Activated CD4-positive, CD25-positive, alpha-beta regulatory T cell treated with anti-CD3 and anti-CD28 coated beads, Interleukin-2, amount 50 U/mL, for 16 hours (primary cell): ENCODE data around the gene NKD1.
"Not testable (repeated sequence)": the region's sequence is repeated elsewhere in the genome, so short reads cannot be mapped to it uniquely, and the experiment has no call there.

Experiments
- DNase-seq: peaks from one replicate; pipeline ENCODE4 v3.0.0-alpha.2; 2020; ENCODE audit warnings: low read depth, low spot score

NKD1 gene

GRCh38 chr16:50578137-50578536 lies 29.9 kb downstream of the NKD1 start:
- no peak for DNase-seq

GRCh38 chr16:50579373-50579772 lies 31.2 kb downstream of the NKD1 start:
- DNase-seq: not testable (repeated sequence)

- DNase-seq: no peak
Observed at GRCh38 chr16:50580180-50580798, 32.1 kb downstream of the NKD1 start.

- DNase-seq: no peak
Observed at GRCh38 chr16:50581845-50582244, 33.6 kb downstream of the NKD1 start.

GRCh38 chr16:50583211-50583610 lies 35.0 kb downstream of the NKD1 start:
- no peak for DNase-seq

GRCh38 chr16:50584033-50584722 lies 36.0 kb downstream of the NKD1 start:
- DNase-seq: no peak

- no peak for DNase-seq
Observed at GRCh38 chr16:50585331-50585776, 37.2 kb downstream of the NKD1 start.

- DNase-seq: no peak
Observed at GRCh38 chr16:50587543-50587942, 39.3 kb downstream of the NKD1 start.

- no peak for DNase-seq
Observed at GRCh38 chr16:50588276-50588675, 40.1 kb downstream of the NKD1 start.

- DNase-seq: no peak
Observed at GRCh38 chr16:50591209-50591608, 43.0 kb downstream of the NKD1 start.

GRCh38 chr16:50591800-50592771 lies 43.9 kb downstream of the NKD1 start:
- DNase-seq: no peak

GRCh38 chr16:50592996-50593395 lies 44.8 kb downstream of the NKD1 start:
- no peak for DNase-seq

- no peak for DNase-seq
Observed at GRCh38 chr16:50593410-50594150, 45.4 kb downstream of the NKD1 start.

GRCh38 chr16:50594308-50595260 lies 46.4 kb downstream of the NKD1 start:
- no peak for DNase-seq

- DNase-seq: no peak
Observed at GRCh38 chr16:50595859-50596258, 47.7 kb downstream of the NKD1 start.

- no peak for DNase-seq
Observed at GRCh38 chr16:50596762-50597450, 48.7 kb downstream of the NKD1 start.

GRCh38 chr16:50597563-50598255 lies 49.5 kb downstream of the NKD1 start:
- no peak for DNase-seq

- no peak for DNase-seq
Observed at GRCh38 chr16:50598256-50598894, 50.2 kb downstream of the NKD1 start.

GRCh38 chr16:50598936-50599361 lies 50.8 kb downstream of the NKD1 start:
- no peak for DNase-seq
